HT-29 (cell line): ENCODE measurements around the gene STK38. TPM values are rescaled to one million over a fixed set of nuclear protein-coding genes. Genes with fewer than 3 reads are reported as not detected.
"Not testable (repeated sequence)": the region's sequence is repeated elsewhere in the genome, so short reads cannot be mapped to it uniquely, and the experiment has no call there.

Source experiments
- DNase-seq: peaks from one replicate; pipeline ENCODE4 v3.0.0-alpha.2; 2015; ENCODE audit warnings: low spot score
- total RNA-seq: library from RNA; depleted of rRNA; stranded (reverse); fragments of >200 nt; shearing (Covaris generic); gene quantifications from 2 replicates; pipeline ENCODE4 v1.2.3, GENCODE V29; 2014; rRNA removed

The STK38 gene
- 6.5 and 8.1 TPM in 2 replicates for total RNA-seq

DNA sequence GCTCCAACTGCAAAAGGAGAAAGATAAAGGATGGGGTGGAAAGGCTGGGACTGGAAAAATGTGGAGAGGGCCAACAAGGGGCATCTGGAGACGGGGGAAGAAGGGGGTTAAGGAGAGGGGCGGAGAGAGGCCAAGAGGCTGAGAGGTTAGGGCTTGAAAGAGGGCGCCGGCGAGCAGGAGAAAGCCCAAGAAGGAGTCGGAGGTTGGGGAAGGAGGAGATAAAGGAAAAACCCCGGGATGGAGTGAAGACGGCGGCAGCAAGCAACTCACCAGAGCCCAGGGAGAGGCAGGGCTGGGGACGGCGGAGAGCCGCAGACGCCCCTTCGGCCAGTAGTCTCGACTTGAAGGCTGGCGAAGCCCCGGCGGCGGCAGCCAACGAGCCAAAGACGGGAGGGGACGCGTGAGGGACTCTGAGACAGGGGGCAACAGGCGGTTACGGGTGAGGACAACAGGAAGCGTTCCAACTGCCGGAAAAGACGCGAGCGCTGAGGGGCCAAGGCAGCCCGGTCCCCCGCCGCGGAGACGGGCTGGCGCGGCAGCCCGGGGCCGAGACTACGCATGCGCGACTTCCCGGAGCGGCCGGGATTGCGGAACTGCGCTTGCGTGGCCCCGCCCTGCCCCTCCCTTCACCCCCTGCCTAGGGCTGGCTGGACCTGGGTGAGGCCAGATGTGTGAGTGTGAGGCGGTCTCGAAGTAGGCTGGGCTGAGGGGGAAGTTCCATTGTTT, at the start of gene STK38:
STK38 (minus strand) TSS at position 560 of the 726 bp plus-strand sequence. CDS start 7,277 bp downstream, outside the sequence.
- peak; percentile 91 for DNase-seq

DNA sequence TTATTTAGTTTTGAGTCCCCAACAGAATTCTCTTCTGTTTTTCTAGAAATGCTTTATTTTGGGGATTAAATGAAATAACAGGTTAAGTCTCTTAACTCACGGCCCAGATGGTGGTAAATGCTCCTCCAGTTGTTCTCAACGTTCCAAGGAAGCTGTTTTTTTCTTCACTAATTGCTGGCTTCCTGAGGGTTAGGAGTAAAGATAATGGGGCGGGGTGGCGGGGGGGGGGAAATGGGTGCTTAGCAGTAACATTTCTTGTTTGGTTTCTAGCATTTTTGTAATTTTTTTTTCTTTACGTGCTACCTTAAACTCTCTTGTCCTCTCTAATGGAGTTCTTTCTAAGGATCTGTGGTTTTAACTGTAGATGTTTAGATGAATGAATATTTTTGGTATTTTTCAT, 49.1 kb upstream of the STK38 start:
- DNase-seq = no peak

DNA sequence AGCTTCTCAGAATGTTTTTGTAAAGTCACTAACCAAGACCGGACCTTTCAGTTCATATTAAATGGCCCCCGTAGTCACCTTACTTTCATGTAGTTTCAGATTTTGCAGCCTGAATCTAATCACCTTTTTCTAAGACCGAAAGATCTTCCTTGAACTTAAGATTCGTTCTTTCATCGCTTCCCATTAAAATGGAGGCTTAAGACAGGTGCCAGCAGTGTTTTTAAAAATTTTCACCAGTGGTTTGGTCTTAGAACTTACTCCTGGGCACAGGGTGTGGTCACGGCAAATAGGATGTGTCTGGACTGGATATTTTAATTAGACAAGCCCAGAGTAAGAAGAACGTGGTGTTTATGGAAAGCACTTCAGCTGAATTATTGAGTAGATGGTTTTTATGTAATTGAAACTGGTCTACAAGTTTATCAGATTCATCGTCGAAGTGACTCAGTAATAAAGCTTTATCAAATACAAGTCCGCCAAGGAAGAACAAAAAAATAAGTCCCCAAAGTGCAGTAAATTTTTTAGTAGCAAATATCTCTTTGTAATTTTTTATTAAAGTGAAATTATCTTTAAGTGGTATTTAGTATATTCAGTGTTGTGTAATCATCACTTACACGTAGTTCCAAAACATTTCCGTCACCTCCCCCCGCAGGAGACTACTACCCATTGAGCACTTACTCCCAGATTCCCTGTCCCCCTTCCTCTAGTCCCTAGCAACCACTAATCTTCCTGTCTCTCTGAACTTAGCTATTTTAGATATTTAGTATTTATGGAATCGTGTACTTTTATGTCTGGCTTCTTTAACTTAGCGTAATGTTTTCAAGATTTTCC, 47.8 kb upstream of the STK38 start:
- DNase-seq = peak; percentile 66

DNA sequence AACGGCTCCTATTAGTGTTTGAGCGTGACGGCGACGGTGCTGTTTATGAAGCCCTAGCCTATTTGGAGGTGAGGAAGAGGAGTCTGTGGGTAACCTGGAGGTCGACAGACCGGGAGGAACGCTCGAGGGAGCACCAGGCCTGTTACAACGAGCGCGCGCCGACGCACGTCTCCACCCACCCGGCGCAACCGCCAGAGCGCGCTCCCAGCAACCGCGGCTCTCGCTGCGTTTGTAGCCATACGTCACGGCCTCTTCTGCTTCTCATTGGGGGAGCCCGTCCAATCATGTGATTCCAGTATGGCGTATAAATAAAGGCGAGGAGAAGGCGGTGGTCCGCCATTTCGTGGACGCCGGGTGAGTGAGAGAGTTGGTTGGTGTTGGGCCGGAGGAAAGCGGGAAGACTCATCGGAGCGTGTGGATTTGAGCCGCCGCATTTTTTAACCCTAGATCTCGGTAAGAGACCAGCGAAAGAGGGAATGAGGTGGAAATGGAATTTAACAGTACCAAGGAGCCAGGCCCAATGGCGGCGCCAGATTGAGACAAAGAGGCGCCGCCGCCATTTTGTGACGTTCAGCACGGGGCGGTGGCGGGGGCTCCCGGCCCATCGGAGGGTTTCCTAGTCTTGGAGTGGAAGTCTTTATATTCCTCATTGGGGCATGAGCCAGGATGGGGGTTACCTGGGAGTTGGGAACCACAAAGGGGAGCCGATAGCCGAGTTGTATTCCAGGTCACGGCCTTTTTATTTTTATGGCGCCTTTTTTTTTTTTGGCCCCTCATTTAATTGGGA, 46.9 kb upstream of the STK38 start, which contains the start of gene SRSF3:
SRSF3 (plus strand) TSS at position 334 of the 787 bp plus-strand sequence. CDS start 2,401 bp downstream, outside the sequence.
- DNase-seq = peak; percentile 98

DNA sequence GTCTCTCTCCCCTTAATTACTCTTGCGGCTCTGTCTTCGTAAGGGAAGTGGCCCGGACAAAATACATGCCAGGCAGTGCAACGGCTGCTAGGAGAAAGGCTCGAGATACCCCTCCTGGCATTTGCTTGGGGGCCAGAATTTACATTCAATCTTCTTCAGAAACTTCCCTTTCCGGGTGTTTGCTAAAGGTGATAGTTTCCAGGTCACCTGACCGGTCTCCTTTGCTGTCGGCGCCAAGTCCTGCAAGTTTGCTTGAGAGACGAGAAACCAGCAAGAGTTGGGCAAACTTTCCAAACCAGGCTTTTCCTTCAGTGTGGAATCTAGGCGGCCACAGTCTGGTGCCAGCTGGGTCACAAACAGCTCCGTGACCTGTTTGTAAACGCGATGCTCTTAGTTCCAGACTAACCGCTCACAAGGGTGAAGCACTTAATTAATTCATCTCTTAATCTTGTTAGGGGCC, 46.3 kb upstream of the STK38 start:
- peak; percentile 83 for DNase-seq

DNA sequence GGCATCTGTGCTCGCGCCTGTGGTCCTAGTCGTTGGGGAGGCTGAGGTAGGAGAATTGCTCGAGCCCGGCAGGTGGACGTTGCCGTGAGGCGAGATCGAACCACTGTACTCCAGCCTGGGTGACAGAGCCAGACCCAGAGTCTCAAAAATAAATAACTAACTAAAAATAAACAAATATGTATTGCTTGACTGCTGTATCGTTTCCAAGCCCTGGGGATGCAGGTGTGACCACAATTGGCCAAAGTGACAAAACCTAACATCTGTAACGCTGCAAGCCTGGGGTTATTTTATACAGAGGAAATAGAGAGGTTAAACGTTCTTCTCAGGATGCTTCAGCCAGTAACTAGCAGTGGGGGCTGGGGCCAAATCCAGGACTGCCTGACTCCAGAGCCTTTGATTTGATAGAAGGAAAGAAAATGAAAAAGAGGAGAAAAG, 45.0 kb upstream of the STK38 start:
- DNase-seq = no peak

DNA sequence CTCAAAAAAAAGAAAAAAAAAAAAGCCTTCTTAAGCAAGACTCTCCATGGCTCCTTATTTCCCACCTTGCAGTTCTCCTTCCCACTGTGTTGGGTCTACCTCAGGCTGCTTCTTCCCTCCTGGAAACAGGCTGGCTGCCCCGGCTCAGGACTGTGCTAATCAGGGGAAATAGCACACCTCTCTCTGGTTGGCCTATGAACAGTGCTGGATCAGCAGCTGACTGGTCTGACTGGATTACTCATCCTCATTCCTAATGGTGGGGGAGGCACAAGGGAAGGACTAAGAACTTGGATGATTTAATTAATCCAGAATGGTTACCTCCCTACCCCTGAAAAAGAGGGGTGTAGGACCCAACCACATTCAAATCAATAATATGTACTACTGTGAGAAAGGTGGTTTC, 43.0 kb upstream of the STK38 start:
- no peak for DNase-seq

DNA sequence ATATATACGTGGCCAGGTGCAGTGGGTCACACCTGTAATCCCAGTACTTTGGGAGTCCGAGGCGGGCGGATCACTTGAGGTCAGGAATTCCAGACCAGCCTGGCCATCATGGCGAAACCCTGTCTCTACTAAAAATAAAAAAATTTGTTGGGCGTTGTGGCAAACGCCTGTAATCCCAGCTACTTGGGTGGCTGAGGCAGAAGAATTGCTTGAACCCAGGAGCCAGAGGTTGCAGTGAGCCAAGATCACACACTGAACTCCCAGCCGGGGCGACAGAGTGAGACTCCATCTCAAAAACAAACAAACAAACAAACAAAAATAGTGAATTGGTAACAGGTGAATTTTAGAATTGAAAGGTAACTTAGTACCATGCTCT, 41.7 kb upstream of the STK38 start:
- not testable (repeated sequence) for DNase-seq

DNA sequence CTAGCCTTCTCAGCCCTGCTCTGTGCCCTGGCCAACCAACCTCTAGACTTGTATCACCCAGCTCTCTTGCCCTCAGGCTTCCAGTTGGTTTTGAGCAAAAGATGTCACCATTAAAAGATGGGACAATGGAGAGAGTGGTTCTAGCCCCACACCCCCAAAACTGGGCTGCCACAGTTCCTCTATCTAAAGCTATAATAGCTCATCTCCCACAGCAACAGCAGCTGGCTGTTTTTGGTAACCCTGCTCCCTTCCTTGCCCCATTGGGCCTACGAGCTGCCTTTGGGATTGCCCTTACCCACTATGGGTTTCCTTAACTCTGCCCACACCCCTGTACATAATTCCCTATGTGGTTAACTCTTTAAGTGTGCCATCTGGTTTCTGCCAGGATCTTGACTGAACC, 39.3 kb upstream of the STK38 start:
- DNase-seq = no peak

DNA sequence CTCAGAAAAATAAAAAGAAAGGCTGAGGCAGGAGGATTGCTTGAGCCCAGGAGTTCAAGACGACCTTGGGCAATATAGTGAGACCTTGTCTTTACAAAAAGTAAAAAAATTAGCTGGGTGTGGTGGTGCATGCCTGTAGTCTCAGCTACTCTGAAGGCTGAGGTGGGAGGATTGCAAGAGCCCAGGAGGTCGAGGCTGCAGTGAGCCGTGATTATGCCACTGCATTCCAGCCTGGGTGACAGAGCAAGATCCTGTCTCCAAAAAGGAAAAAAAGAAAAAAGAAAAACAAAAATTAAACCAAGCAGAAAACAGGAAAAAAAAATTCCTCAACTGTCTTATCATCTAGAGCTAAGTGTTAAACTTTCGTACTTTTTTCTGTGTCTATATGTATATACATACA, 34.4 kb upstream of the STK38 start:
- no peak for DNase-seq

DNA sequence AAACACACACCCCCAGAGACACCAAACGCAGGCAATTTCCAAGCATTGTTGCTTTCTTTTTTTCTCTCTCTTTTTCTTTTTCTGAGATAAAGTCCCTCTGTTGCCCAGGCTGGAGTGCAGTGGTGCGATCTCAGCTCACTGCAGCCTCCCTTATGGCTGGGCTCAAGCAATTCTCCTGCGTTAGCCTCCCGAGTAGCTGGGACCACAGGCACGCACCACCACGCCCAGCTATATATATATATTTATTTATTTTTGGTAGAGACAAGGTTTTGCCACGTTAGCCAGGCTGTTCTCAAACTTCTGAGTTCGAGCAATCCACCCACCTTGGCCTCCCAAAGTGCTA, 32.9 kb upstream of the STK38 start:
- no peak for DNase-seq

DNA sequence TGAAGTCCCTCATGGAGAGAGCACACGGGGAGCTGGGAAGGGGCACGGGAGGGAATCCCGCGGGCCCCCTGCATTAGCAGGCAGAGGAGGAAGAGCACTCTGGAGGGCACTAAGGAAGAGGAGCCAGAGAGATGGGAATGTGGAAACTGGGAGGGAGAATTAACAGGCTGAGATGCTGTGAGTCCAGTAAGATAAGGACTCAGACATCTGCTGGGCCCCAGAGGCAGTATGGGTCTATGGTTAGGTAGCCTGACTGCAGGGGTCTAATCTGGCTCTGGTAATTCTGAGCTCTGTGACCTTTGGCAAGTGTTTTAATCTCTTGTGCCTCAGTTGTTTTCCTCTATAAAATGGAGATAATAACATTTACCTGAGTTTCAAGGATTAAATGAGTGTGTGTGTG, 31.2 kb upstream of the STK38 start:
- DNase-seq = no peak

DNA sequence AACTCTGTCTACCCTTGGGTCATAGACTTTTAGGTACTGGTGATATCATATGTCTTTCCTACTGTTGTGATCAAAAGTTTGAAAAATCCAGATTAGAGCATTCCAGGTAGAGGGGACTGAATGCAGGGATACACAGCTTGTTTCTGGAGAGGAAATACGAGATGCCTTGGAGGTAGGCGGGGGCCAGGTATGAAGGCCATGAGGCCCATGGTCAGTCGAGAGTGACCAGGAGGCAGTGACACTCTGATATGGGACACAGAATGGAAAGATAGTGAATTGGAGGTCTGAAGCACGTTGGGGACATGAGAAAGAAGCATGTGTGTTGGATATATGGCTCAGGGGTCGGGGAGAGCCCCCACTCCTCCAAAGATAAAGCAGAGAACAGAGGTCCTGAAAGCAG, 30.8 kb upstream of the STK38 start:
- DNase-seq = no peak

DNA sequence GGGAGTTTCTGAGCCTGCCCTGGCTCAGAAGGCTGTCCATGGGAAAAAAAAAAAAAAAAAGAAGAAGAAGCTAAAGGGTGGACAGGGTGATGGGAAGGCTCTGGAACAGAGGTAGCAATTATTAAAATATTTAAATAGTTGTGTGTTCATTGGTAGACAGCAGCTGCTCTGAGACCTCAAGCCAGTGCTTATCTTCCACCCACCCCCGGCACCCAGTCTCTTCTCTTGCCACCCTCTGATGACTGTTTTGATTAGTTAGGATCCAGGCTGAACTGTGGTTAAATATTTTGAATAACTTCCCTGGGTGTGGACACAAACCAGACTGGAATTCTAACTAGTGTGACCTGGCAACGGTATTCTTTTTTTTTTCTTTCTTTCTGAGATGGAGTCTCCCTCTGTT, 30.0 kb upstream of the STK38 start:
- peak; percentile 80 for DNase-seq

DNA sequence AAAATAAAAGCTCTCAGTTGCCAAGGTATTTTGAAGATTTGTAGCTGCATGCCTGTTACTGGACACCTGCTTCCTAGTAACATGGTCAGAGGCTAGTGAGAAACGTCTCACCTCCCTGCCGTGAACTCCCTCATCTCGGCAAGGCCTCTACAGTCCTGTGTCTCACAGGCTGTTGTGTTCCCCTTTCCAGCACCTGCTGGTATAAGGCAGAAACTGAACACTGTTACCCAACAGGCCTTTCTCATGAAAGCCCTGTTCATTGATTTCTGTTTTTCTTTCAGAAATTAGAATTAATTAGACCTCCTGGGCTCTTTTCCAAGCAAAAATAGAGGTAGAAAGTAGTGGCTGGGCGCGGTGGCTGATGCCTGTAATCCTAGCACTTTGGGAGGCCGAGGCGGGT, 29.3 kb upstream of the STK38 start:
- no peak for DNase-seq

DNA sequence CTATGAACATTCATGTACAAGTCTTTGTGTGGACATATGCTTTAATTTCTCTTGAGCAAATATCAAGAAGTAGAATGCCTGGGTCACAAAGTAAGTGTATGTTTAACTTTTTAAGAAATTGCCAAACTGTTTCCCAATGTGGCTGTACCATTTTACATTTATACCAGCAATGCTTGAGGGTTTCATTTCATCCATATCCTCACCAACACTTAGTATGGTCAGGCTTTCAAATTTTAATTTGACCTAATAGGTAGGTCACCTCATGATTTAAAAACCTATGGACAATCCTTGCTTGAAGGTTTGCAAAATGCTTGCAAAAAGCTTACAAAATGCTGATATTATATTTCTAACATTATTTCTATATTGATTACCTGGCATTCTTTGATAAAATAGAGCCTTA, 27.4 kb upstream of the STK38 start:
- DNase-seq = no peak

DNA sequence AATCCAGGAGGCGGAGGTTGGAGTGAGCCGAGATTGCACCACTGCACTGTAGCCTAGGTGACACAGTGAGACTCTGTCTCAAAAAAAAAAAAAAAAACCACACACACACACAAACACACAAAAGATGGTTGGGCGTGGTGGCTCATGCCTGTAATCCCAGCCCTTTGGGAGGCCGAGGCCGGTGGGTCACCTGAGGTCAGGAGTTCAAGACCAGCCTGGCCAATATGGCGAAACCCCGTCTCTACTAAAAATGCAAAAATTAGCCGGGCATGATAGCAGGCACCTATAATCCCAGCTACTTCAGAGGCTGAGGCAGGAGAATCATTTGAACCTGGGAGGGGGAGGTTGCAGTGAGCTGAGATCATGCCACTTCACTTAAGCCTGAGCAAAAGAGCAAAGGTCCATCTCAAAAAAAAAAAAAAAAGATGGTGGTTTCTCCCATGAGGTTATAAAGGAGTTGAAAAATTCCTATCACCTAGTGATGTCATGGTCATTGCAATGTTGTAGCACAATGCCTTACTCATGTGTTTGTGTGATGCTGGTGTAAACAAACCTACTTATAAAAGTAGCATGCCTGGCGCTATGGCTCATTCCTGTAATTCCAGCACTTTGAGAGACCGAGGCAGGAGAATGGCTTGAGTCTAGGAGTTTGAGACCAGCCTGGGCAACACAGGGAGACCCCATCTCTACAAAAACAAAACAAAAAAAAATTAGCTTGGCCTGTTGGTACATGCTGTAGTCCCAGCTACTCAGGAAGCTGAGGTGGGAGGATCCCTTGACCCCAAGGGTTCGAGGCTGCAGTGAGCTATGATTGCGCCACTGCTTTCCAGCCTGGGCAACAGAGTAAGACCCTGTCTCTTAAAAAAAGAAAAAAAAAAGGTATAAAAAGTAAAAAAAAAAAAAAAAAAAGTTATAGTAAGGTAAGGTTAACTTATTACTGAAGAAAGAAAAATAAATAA, 25.4 kb upstream of the STK38 start:
- not testable (repeated sequence) for DNase-seq

DNA sequence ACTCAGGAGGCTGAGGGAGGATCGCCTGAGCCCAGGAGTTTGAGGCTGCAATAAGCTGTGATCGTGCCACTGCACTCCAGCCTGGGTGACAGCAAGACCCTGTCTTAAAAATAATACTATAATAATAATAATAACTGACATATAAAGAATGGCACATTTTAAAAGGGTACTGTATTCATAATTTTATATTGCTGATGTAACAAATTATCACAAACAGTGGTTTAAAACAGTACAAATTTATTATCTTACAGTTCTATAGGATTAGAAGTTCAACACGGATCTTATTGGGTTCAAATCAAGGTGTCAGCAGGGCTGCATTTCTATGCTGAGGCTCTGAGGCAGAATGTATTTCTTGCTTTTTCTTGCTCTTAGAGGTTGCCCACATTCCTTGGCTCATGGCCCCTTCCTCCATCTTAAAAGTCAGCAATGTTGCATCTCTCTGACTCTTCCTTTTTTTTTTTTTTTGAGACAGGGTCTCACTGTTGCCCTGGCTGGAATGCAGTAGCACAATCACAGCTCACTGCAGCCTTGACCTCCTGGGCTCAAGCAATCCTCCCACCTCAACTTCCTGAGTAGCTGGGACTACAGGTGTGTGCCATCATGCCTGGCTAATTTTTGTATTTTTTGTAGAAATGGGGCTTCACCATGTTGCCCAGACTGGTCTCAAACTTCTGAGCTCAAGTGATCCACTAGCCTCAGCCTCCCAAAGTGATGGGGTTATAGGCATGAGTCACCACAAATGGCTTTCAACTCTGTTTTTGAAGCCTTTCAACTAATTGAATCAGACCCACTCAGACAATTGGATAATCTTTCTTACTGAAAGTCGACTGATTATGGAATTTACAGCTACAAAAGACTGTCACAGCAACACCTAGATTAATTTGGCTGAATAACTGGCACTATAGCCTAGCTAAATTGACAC, 24.1 kb upstream of the STK38 start:
- DNase-seq = no peak

DNA sequence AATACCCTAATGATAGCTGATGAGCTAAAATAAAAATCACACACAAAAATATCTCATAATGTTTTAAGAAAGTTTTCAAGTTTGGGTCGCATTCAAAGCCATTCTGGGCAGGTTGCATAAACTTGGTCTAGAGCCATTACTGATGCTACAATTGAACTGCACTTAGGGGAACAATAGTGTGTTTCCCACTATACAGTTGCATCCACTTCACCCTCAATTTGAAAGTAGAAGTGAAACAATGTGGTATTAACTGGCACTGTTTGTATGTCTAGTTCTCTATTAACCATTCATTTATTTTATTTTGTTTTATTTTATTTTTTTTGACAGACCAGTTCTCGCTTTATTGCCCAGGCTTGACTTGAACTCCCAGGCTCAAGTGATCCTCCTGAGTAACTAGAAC, 23.0 kb upstream of the STK38 start:
- DNase-seq = no peak

DNA sequence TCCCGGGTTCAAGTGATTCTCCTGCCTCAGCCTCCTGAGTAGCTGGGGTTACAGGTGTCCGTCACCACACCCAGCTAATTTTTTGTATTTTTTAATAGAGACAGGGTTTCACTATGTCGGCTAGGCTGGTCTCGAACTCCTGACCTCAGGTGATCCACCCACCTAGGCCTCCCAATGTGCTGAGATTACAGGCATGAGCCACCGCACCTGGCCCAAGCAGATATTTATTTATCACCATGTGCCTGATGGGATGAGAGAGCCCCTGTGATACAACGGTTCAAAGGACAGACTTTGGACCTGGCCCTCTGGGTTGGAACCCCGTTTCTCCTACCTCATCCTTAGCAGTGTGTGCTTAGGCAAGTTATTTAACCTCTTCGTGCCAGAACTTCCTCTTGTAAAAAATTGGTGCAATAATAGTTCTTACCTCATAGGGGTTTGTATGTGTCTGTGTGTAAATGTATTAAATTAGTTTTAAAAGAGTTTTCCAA, 19.2 kb upstream of the STK38 start:
- no peak for DNase-seq
